Transverse colon (tissue), 4 donors: ENCODE data around the gene PILRA. TPM values are rescaled to one million over a fixed set of nuclear protein-coding genes. Genes with fewer than 3 reads are reported as not detected.
A peak's percentile ranks its signal among the peaks of the same experiment; 100 is the strongest.
"Not testable (repeated sequence)": the region's sequence is repeated elsewhere in the genome, so short reads cannot be mapped to it uniquely, and the experiment has no call there.

Source experiments
- DNase-seq: peaks from one replicate; pipeline ENCODE4 v3.0.0-alpha.2; 2019
- H3K27ac ChIP-seq, 4 donors: fragments of 200-600 bp; sonication (generic); 2 replicates each; pipeline ENCODE4 v1.5.1; 2016 to 2018; ENCODE audit warnings: inconsistent platforms in 4 of 4
- H3K27me3 ChIP-seq: fragments of 200-600 bp; sonication (generic); 2 replicates; pipeline ENCODE4 v1.5.1; 2017; ENCODE audit warnings: inconsistent platforms
- H3K36me3 ChIP-seq, 4 donors: fragments of 200-600 bp; sonication (generic); 2 replicates each; pipeline ENCODE4 v1.5.1; 2017 to 2019; ENCODE audit warnings: inconsistent platforms in 4 of 4
- H3K4me1 ChIP-seq, 4 donors: fragments of 200-600 bp; sonication (generic); 2 replicates each; pipeline ENCODE4 v1.5.1; 2017 to 2020; ENCODE audit warnings: inconsistent platforms in 4 of 4
- H3K4me3 ChIP-seq, 4 donors: fragments of 200-600 bp; sonication (generic); 1 replicate in 1 of 4; 2 replicates in 3 of 4; pipeline versions ENCODE4 v1.5.1 to v1.6.1; 2017 to 2019; ENCODE audit warnings: inconsistent platforms in 4 of 4
- H3K9me3 ChIP-seq, 2 donors: fragments of 200-600 bp; sonication (generic); 2 replicates each; pipeline ENCODE4 v1.5.1; 2017 to 2019; ENCODE audit warnings: inconsistent platforms in 2 of 2
- CTCF ChIP-seq, 5 experiments: fragments of 200-600 bp in 3 of 5; fragments of 450-650 bp in 2 of 5; sonication (generic) in 3 of 5; IDR thresholded peaks; 1 replicate in 2 of 5; 2 replicates in 3 of 5; pipeline ENCODE4 v1.5.1; 2016 to 2017; ENCODE audit warnings: antibody characterized with exemption in 5 of 5, inconsistent platforms in 3 of 5, mild to moderate bottlenecking in 2 of 5, moderate library complexity in 1 of 5
- EP300 ChIP-seq: sonication (generic); formaldehyde crosslinking; IDR thresholded peaks from one replicate; pipeline ENCODE4 v1.6.1; 2017; ENCODE audit warnings: antibody characterized with exemption, low read depth
- POLR2A ChIP-seq: fragments of 450-650 bp; IDR thresholded peaks from one replicate; pipeline ENCODE4 v1.6.1; 2016; ENCODE audit warnings: antibody characterized with exemption, mild to moderate bottlenecking, moderate library complexity
- POLR2AphosphoS5 ChIP-seq, 3 donors: sonication (generic); formaldehyde crosslinking; IDR thresholded peaks; one replicate each; pipeline ENCODE4 v1.6.1; 2016; ENCODE audit warnings: antibody characterized with exemption in 3 of 3
- WGBS, 2 donors: methylation state at CpG; one replicate each; pipeline ENCODE4 v1.1.5; 2018; ENCODE audit warnings: low coverage in 1 of 2; 5-methylcytosine and 5-hydroxymethylcytosine counted together
- in situ Hi-C, 4 donors: fragments of 200-750 bp; cut with MboI; loops; one replicate each; pipeline versions ENCODE4 v1.15.0 to v1.15.1; 2017; ENCODE audit warnings: low sequenced_read_pairs in 3 of 4, low pct_ligation_motif_present in 1 of 4, low pct_unique_long_range_greater_than_20kb in 1 of 4
- intact Hi-C: fragments of 100-400 bp; cut with DNase I; formaldehyde crosslinking; loops from one replicate; pipeline ENCODE4 v1.15.1; 2023; ENCODE audit warnings: low total_unique reads
- total RNA-seq, 4 donors: library from RNA; depleted of rRNA; stranded (reverse); fragments of >200 nt; gene quantifications; one replicate each; pipeline ENCODE4 v1.1.0, GENCODE V29; 2016

The PILRA gene
- total RNA-seq, 4 donors from 2014 or later, result 1.9 to 4.9 TPM; not detected in 2

GRCh38 chr7:100382234-100382853 lies 9.1 kb downstream of the PILRA start:
- H3K4me3 ChIP-seq, H3K27me3 ChIP-seq, intact Hi-C loops, H3K9me3 ChIP-seq, in situ Hi-C loops, H3K4me1 ChIP-seq, DNase-seq, H3K36me3 ChIP-seq: not testable (repeated sequence)
- peak in 1 of 3 donors; percentile 44 for TF ChIP-seq POLR2AphosphoS5 (IDR thresholded peaks at IDR 0.05)
- 63 to 75% methylated on average over 5 to 8 of the region's 8 CpGs for WGBS, 2 donors
- H3K27ac ChIP-seq, result peak overlapping the region in 2 of 4 donors; percentile 43 to 48

- TF ChIP-seq POLR2AphosphoS5 (IDR thresholded peaks at IDR 0.05) (no peak), POLR2A (no peak), EP300 (no peak), CTCF (IDR thresholded peaks at IDR 0.05) (no peak)
- no peak overlapping the region for H3K4me3 ChIP-seq
- intact Hi-C loops (no loop called here), in situ Hi-C loops (no loop called here)
- H3K9me3 ChIP-seq, result no peaks in the 10 kb centered on the region
- DNase-seq, result no peak
- peaks cover 3% of the 10 kb centered on the region for H3K27me3 ChIP-seq
- no peaks in the 10 kb centered on the region for H3K36me3 ChIP-seq
- no peaks in the 10 kb centered on the region for H3K4me1 ChIP-seq
- 74 to 88% methylated on average over 5 to 6 of the region's 6 CpGs for WGBS, 2 donors
- no peak overlapping the region for H3K27ac ChIP-seq
Observed at GRCh38 chr7:100384628-100385294, 11.5 kb downstream of the PILRA start.

GRCh38 chr7:100386940-100387339 lies 13.7 kb downstream of the PILRA start:
- no peak for DNase-seq
- 67% methylated on average over 5 of the region's 5 CpGs for WGBS, 2 donors
- H3K27ac ChIP-seq, result no peak overlapping the region
- no peaks in the 10 kb centered on the region for H3K36me3 ChIP-seq
- in situ Hi-C loops, result no loop called here
- H3K4me1 ChIP-seq, result no peaks in the 10 kb centered on the region
- TF ChIP-seq CTCF (IDR thresholded peaks at IDR 0.05) (no peak), EP300 (no peak), POLR2AphosphoS5 (IDR thresholded peaks at IDR 0.05) (no peak), POLR2A (no peak)
- no peaks in the 10 kb centered on the region for H3K9me3 ChIP-seq
- intact Hi-C loops, result no loop called here
- H3K4me3 ChIP-seq, result no peak overlapping the region
- H3K27me3 ChIP-seq, result peaks cover 3% of the 10 kb centered on the region

GRCh38 chr7:100387695-100388094 lies 14.4 kb downstream of the PILRA start:
- Histone ChIP-seq H3K4me1 (no peaks in the 10 kb centered on the region), H3K27me3 (peaks cover 3% of the 10 kb centered on the region), H3K4me3 (no peak overlapping the region), H3K9me3 (no peaks in the 10 kb centered on the region), H3K27ac (no peak overlapping the region), H3K36me3 (no peaks in the 10 kb centered on the region)
- no peak for DNase-seq
- in situ Hi-C loops (no loop called here), intact Hi-C loops (no loop called here)
- TF ChIP-seq POLR2AphosphoS5 (IDR thresholded peaks at IDR 0.05) (no peak), POLR2A (no peak), CTCF (IDR thresholded peaks at IDR 0.05) (no peak), EP300 (no peak)
- WGBS, 2 donors, result 69 to 75% methylated on average over 2 of the region's 2 CpGs
